GM12878 (cell line): Measurements from ENCODE around the gene DDX24. TPM values are rescaled to one million over a fixed set of nuclear protein-coding genes. Genes with fewer than 3 reads are reported as not detected.
A peak's percentile ranks its signal among the peaks of the same experiment; 100 is the strongest.

Experiments
- ATAC-seq: fragments of 200-7000 bp; cut with Tn5 transposase; 3 replicates; pipeline ENCODE4 v1.9.1; 2020; ENCODE audit warnings: mild to moderate bottlenecking, moderate library complexity
- BruUV-seq: library from RNA; stranded (reverse); fragments of 400-500 nt; replicated peaks from 2 replicates; lab custom pipeline; 2021; lab: Mats Ljungman, UMichigan
- CTCF ChIA-PET: fragments of 300-600 bp; sonication (Branson Sonifier 250); formaldehyde crosslinking; extraction: SDS; loops from one replicate; lab custom pipeline; 2021; ENCODE audit warnings: inconsistent platforms; lab: Yijun Ruan, JAX
- POLR2A ChIA-PET: fragments of 350-600 bp; formaldehyde crosslinking; extraction: SDS; loops from one replicate; lab custom pipeline; 2021; ENCODE audit warnings: inconsistent platforms; lab: Charles Lee
- RAD21 ChIA-PET: fragments of 300-600 bp; sonication (Branson Sonifier 250); formaldehyde crosslinking; loops from one replicate; lab custom pipeline; 2023; ENCODE audit warnings: antibody characterized with exemption; ENCODE audit not compliant: unreplicated experiment; lab: Charles Lee
- SMC1A ChIA-PET: fragments of 300-600 bp; sonication (Branson Sonifier 250); formaldehyde crosslinking; loops from one replicate; lab custom pipeline; 2023; ENCODE audit not compliant: unreplicated experiment, uncharacterized antibody; lab: Charles Lee
- DNase-seq: peaks from one replicate; pipeline ENCODE4 v3.0.0-alpha.2; 2011; ENCODE audit warnings: low read depth, low spot score
- FAIRE-seq: peaks from 3 replicates; lab custom pipeline; 2011; peaks lifted over from hg19 to GRCh38; lab: Jason Lieb, UNC
- H2AFZ ChIP-seq: 2 replicates; pipeline ENCODE4 v1.6.0; 2011; ENCODE audit warnings: low read depth, low read length, control low read depth; ENCODE audit not compliant: control insufficient read depth
- H3K27ac ChIP-seq: 2 replicates; pipeline ENCODE4 v1.5.1; 2011; ENCODE audit warnings: control low read depth; ENCODE audit not compliant: control insufficient read depth, insufficient read depth
- H3K27me3 ChIP-seq, 2 experiments: replicated peaks in 1 of 2; 2 replicates each; pipeline versions ENCODE4 v1.6.0 to v1.6.1; 2011; ENCODE audit warnings: low read length in 1 of 2; ENCODE audit not compliant: control insufficient read depth in 2 of 2, insufficient read depth in 2 of 2
- H3K36me3 ChIP-seq, 2 experiments: 2 replicates each; pipeline ENCODE4 v1.5.1; 2011; ENCODE audit warnings: low read length in 1 of 2; ENCODE audit not compliant: control insufficient read depth in 2 of 2, insufficient read depth in 2 of 2
- H3K4me1 ChIP-seq: 2 replicates; pipeline ENCODE4 v1.6.1; 2011; ENCODE audit warnings: mild to moderate bottlenecking, low read length, moderate library complexity, mixed read lengths; ENCODE audit not compliant: control insufficient read depth, insufficient read depth
- H3K4me2 ChIP-seq: 2 replicates; pipeline ENCODE4 v1.6.0; 2011; ENCODE audit warnings: control low read depth; ENCODE audit not compliant: control insufficient read depth, insufficient read depth
- H3K4me3 ChIP-seq: fragments of 200-600 bp; sonication (generic); 2 replicates; pipeline ENCODE4 v1.5.1; 2016
- H3K79me2 ChIP-seq: 2 replicates; pipeline ENCODE4 v1.6.0; 2011; ENCODE audit warnings: low read length; ENCODE audit not compliant: control insufficient read depth, insufficient read depth
- H3K9ac ChIP-seq: 2 replicates; pipeline ENCODE4 v1.8.0; 2011; ENCODE audit warnings: low read length, control low read depth, mixed read lengths; ENCODE audit not compliant: control insufficient read depth, insufficient read depth
- H3K9me3 ChIP-seq: replicated peaks from 3 replicates; pipeline ENCODE4 v1.5.1; 2011; ENCODE audit warnings: mild to moderate bottlenecking, low read length; ENCODE audit not compliant: control insufficient read depth, insufficient read depth
- H4K20me1 ChIP-seq: 2 replicates; pipeline ENCODE4 v1.6.0; 2011; ENCODE audit not compliant: control insufficient read depth, insufficient read depth
- POLR2AphosphoS5 ChIP-seq: IDR thresholded peaks from 2 replicates; pipeline ENCODE4 v1.6.1; 2011; ENCODE audit warnings: mild to moderate bottlenecking, low read length, inconsistent platforms
- USF2 ChIP-seq: IDR thresholded peaks from 2 replicates; pipeline ENCODE4 v1.6.1; 2011; ENCODE audit warnings: low read depth, low read length, improper control_type of control experiment, borderline replicate concordance
- WGBS: methylation state at CpG from one replicate; pipeline ENCODE4 v1.1.6; 2016; ENCODE audit warnings: low lambda C conversion rate; ENCODE audit not compliant: insufficient replicate concordance, insufficient coverage; ENCODE audit errors: missing lambda C conversion rate; 5-methylcytosine and 5-hydroxymethylcytosine counted together
- in situ Hi-C: fragments of 300-500 bp; cut with MboI; formaldehyde crosslinking; loops from 9 replicates; pipeline ENCODE4 v1.14.3; 2018; ENCODE audit warnings: mixed read lengths
- intact Hi-C: fragments of 100-400 bp; cut with micrococcal nuclease; formaldehyde crosslinking; loops from one replicate; pipeline ENCODE4 v1.14.2; 2022; ENCODE audit not compliant: unreplicated experiment
- polyA plus RNA-seq, 11 experiments: library from polyadenylated mRNA; depleted of rRNA in 4 of 11; unstranded in 6 of 11; stranded (reverse) in 5 of 11; fragments of >200 nt; fragmentation: Nextera tagmentation in 4 of 11; fragmentation: Illumina TruSeq in 1 of 11; extraction: Ambion mirVana in 4 of 11; extraction: Trizol in 1 of 11; gene quantifications; 1 replicate in 1 of 11; 2 replicates in 10 of 11; pipeline versions ENCODE4 v1.2.1 to v1.2.3, GENCODE V29; 2011 to 2016; ENCODE audit warnings: inconsistent platforms in 2 of 11, missing spikeins in 2 of 11, low read depth in 1 of 11
- total RNA-seq, 4 experiments: library from RNA; depleted of rRNA in 3 of 4; stranded (reverse); fragments of >200 nt in 3 of 4; fragmentation: Illumina TruSeq in 1 of 4; extraction: Trizol in 1 of 4; gene quantifications; 2 replicates each; pipeline versions ENCODE4 v1.2.1 to v1.2.3, GENCODE V29; 2013 to 2021
- TF ChIP-seq, protein P1 (sequence below): IDR thresholded peaks from 2 replicates; pipeline ENCODE4 v1.6.1; 2011; ENCODE audit warnings: borderline replicate concordance, low read depth, mild to moderate bottlenecking, moderate library complexity, low read length; ENCODE audit not compliant: insufficient read depth, poor library complexity, severe bottlenecking

Gene DDX24
- total and polyA plus RNA-seq, 10 of the 15 experiments (the other 5 are each of a cell fraction or from before 2014, with no cell fraction given), result 137 to 266 (median 184) TPM

- FAIRE-seq (no peak), ATAC-seq (no peak)
- H3K4me3 ChIP-seq, result no peak overlapping the region
- no peak overlapping the region for H2AFZ ChIP-seq
- RAD21 ChIA-PET, result interaction anchor here (1.2 kb wide), 1 partner anchor 85 kb away, joined by 5 read pairs; no protein-coding TSS in a partner anchor
- no peaks in the 10 kb centered on the region for H3K79me2 ChIP-seq
- H3K9me3 ChIP-seq, result no peaks in the 10 kb centered on the region
- no TSS peak for BruUV-seq
- H4K20me1 ChIP-seq, result no peaks in the 10 kb centered on the region
- no peaks in the 10 kb centered on the region for H3K27me3 ChIP-seq
- 98% methylated on average over 3 of the region's 3 CpGs for WGBS
- POLR2A ChIA-PET, result no interaction called here
- H3K27ac ChIP-seq, result no peak overlapping the region
- H3K36me3 ChIP-seq, result peaks cover 49 to 52% of the 10 kb centered on the region in 2 experiments
- in situ Hi-C loops (no loop called here), intact Hi-C loops (no loop called here)
- no peak overlapping the region for H3K9ac ChIP-seq
- peaks cover 4% of the 10 kb centered on the region for H3K4me1 ChIP-seq
- CTCF ChIA-PET, result interaction anchor here (1.0 to 4.9 kb wide), 5 partner anchors 16 to 129 kb away, joined by 3 to 35 read pairs (median 7); no protein-coding TSS in a partner anchor
- H3K4me2 ChIP-seq, result no peak overlapping the region
- TF ChIP-seq POLR2AphosphoS5 (peak; percentile 30; the same call in 1 of the 2 replicates), USF2 (no peak)
- TF ChIP-seq, all 136 proteins: peak for 1
- DNase-seq, result no peak
- SMC1A ChIA-PET, result interaction anchor here (1.2 to 2.1 kb wide), 4 partner anchors 16 to 129 kb away, joined by 3 to 5 read pairs (median 4); no protein-coding TSS in a partner anchor
Measured at GRCh38 chr14:94051779-94052178, 29.2 kb downstream of the DDX24 start.

DNA sequence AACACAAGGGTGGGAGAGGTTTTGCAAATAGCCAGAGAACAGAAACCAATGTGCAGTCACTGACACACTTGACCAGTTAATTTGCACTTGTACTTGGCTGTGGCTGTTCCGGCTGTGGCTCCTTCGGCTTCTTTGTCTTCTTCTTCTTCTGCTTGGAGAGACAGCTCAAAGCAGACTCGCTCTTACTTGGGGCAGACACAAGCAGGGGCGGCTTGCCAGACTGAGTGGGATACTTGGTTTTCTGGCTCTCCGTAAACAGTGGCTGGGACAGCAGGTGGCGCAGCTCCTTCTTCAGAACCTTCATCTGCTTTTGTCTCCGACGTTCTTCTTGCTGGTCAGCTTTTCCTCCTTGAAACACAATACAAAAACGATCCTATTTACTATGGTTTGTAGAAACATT lies 29.9 kb downstream of the DDX24 start:
- BruUV-seq, result no TSS peak
- Histone ChIP-seq H3K4me2 (no peak overlapping the region), H3K79me2 (no peaks in the 10 kb centered on the region), H3K9ac (no peak overlapping the region), H3K4me3 (no peak overlapping the region), H3K27ac (no peak overlapping the region), H4K20me1 (no peaks in the 10 kb centered on the region), H3K4me1 (no peaks in the 10 kb centered on the region), H2AFZ (no peak overlapping the region), H3K36me3 (peaks cover 48 to 49% of the 10 kb centered on the region in 2 experiments), H3K9me3 (no peaks in the 10 kb centered on the region), H3K27me3 (no peaks in the 10 kb centered on the region)
- RAD21 ChIA-PET, result interaction anchor here (1.2 kb wide), 1 partner anchor 86 kb away, joined by 5 read pairs; no protein-coding TSS in a partner anchor
- in situ Hi-C loops (no loop called here), intact Hi-C loops (no loop called here)
- FAIRE-seq (no peak), DNase-seq (no peak), ATAC-seq (no peak)
- SMC1A ChIA-PET, result interaction anchor here (0.6 to 1.7 kb wide), 4 partner anchors 22 to 129 kb away, joined by 3 to 5 read pairs (median 3); no protein-coding TSS in a partner anchor
- CTCF ChIA-PET, result interaction anchor here (0.6 to 4.9 kb wide), 7 partner anchors 15 to 129 kb away, joined by 3 to 35 read pairs (median 6); no protein-coding TSS in a partner anchor
- POLR2A ChIA-PET, result no interaction called here
- TF ChIP-seq, protein P1, sequence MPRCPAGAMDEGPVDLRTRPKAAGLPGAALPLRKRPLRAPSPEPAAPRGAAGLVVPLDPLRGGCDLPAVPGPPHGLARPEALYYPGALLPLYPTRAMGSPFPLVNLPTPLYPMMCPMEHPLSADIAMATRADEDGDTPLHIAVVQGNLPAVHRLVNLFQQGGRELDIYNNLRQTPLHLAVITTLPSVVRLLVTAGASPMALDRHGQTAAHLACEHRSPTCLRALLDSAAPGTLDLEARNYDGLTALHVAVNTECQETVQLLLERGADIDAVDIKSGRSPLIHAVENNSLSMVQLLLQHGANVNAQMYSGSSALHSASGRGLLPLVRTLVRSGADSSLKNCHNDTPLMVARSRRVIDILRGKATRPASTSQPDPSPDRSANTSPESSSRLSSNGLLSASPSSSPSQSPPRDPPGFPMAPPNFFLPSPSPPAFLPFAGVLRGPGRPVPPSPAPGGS, result no peak
- 94% methylated on average over 9 of the region's 9 CpGs for WGBS
